DOHH2 (cell line): Measurements from ENCODE around the gene COA3.

Experiments used
- H3F3A ChIP-seq: fragments of 200-600 bp; sonication (generic), shearing (Covaris generic); 2 replicates; pipeline ENCODE4 v1.6.0; 2016; ENCODE audit warnings: antibody characterized with exemption, mild to moderate bottlenecking; ENCODE audit not compliant: control insufficient read depth, insufficient read depth
- H3K27ac ChIP-seq: fragments of 200-600 bp; sonication (generic); 2 replicates; pipeline ENCODE4 v1.5.1; 2014; ENCODE audit warnings: low read depth, mild to moderate bottlenecking, low read length, moderate library complexity
- H3K27me3 ChIP-seq: fragments of 200-600 bp; sonication (generic); 2 replicates; pipeline ENCODE4 v1.6.1; 2014; ENCODE audit warnings: mild to moderate bottlenecking, low read length, mixed read lengths; ENCODE audit not compliant: control insufficient read depth
- H3K36me3 ChIP-seq: fragments of 200-600 bp; sonication (generic); 2 replicates; pipeline ENCODE4 v1.6.1; 2014; ENCODE audit warnings: mild to moderate bottlenecking, low read length, moderate library complexity, mixed read lengths; ENCODE audit not compliant: control insufficient read depth
- H3K4me1 ChIP-seq: fragments of 200-600 bp; sonication (generic); 2 replicates; pipeline ENCODE4 v1.6.1; 2014; ENCODE audit warnings: mild to moderate bottlenecking, low read length, mixed read lengths; ENCODE audit not compliant: control insufficient read depth
- H3K4me2 ChIP-seq: fragments of 200-600 bp; sonication (generic); 2 replicates; pipeline ENCODE4 v1.6.0; 2014; ENCODE audit warnings: mild to moderate bottlenecking, low read length, moderate library complexity
- H3K4me3 ChIP-seq: fragments of 200-600 bp; sonication (generic); 2 replicates; pipeline ENCODE4 v1.5.1; 2014; ENCODE audit warnings: mild to moderate bottlenecking, low read length, mixed read lengths
- H3K79me2 ChIP-seq: fragments of 200-600 bp; sonication (generic); 2 replicates; pipeline ENCODE4 v1.6.1; 2014; ENCODE audit warnings: mild to moderate bottlenecking, low read length, mixed read lengths; ENCODE audit not compliant: control insufficient read depth
- H3K9me2 ChIP-seq: fragments of 200-600 bp; sonication (generic); replicated peaks from 2 replicates; pipeline ENCODE4 v1.6.1; 2014; ENCODE audit warnings: mild to moderate bottlenecking, low read length, mixed read lengths; ENCODE audit not compliant: control insufficient read depth
- H3K9me3 ChIP-seq: fragments of 200-600 bp; sonication (generic); 2 replicates; pipeline ENCODE4 v1.6.1; 2014; ENCODE audit warnings: antibody characterized with exemption, low read length, mixed read lengths; ENCODE audit not compliant: control insufficient read depth, insufficient read depth
- H4K20me1 ChIP-seq: fragments of 200-600 bp; sonication (generic); 2 replicates; pipeline ENCODE4 v1.6.0; 2014; ENCODE audit warnings: low read depth, mild to moderate bottlenecking, antibody characterized with exemption, low read length, moderate library complexity; ENCODE audit not compliant: control insufficient read depth, insufficient read depth
- CTCF ChIP-seq: fragments of 200-600 bp; sonication (generic); IDR thresholded peaks from one replicate; pipeline ENCODE4 v1.5.1; 2014; ENCODE audit warnings: antibody characterized with exemption, mild to moderate bottlenecking, low read depth, low read length; ENCODE audit not compliant: poor library complexity, severe bottlenecking
- EZH2phosphoT487 ChIP-seq: fragments of 200-600 bp; sonication (generic); IDR thresholded peaks from 2 replicates; pipeline ENCODE4 v1.6.1; 2017; ENCODE audit warnings: borderline replicate concordance, mild to moderate bottlenecking, antibody characterized with exemption, low read length, moderate library complexity, mixed read lengths

The COA3 gene

GRCh38 chr17:42781639-42782165, 16.8 kb downstream of the COA3 start:
- Histone ChIP-seq H3K27ac (no peak overlapping the region), H4K20me1 (no peaks in the 10 kb centered on the region), H3K9me3 (no peaks in the 10 kb centered on the region), H3K4me3 (no peak overlapping the region), H3K27me3 (peaks cover 45% of the 10 kb centered on the region), H3K4me2 (no peak overlapping the region), H3K79me2 (no peaks in the 10 kb centered on the region), H3K9me2 (no peaks in the 10 kb centered on the region), H3F3A (no peaks in the 10 kb centered on the region; the same call in 1 of the 2 replicates), H3K36me3 (peaks cover 20% of the 10 kb centered on the region), H3K4me1 (no peaks in the 10 kb centered on the region)
- TF ChIP-seq EZH2phosphoT487, result no peak
- no peak for TF ChIP-seq CTCF

GRCh38 chr17:42780851-42781638, 17.5 kb downstream of the COA3 start:
- Histone ChIP-seq H3K9me3 (no peaks in the 10 kb centered on the region), H3K9me2 (no peaks in the 10 kb centered on the region), H3K4me2 (no peak overlapping the region), H4K20me1 (no peaks in the 10 kb centered on the region), H3K4me3 (no peak overlapping the region), H3K4me1 (no peaks in the 10 kb centered on the region), H3K36me3 (peaks cover 24% of the 10 kb centered on the region), H3K27me3 (peaks cover 42% of the 10 kb centered on the region), H3F3A (no peaks in the 10 kb centered on the region; the same call in 1 of the 2 replicates), H3K79me2 (no peaks in the 10 kb centered on the region), H3K27ac (no peak overlapping the region)
- no peak for TF ChIP-seq CTCF
- TF ChIP-seq EZH2phosphoT487, result no peak

- H3K9me3 ChIP-seq, result no peaks in the 10 kb centered on the region
- no peak for TF ChIP-seq EZH2phosphoT487
- TF ChIP-seq CTCF, result no peak
- H3K4me2 ChIP-seq, result no peak within 1 kb of the TSS
- no peaks in the 10 kb centered on the region for H4K20me1 ChIP-seq
- no peaks in the 10 kb centered on the region for H3K4me1 ChIP-seq
- no peak within 1 kb of the TSS for H3K27ac ChIP-seq
- no peaks in the 10 kb centered on the region for H3K9me2 ChIP-seq
- no peaks in the 10 kb centered on the region for H3K79me2 ChIP-seq
- H3K36me3 ChIP-seq, result peaks cover 33% of the 10 kb centered on the region
- peaks cover 38% of the 10 kb centered on the region for H3K27me3 ChIP-seq
- H3F3A ChIP-seq, result no peaks in the 10 kb centered on the region; the same call in 1 of the 2 replicates
- H3K4me3 ChIP-seq, result no peak within 1 kb of the TSS
Measured at GRCh38 chr17:42779936-42780850, 18.3 kb downstream of the COA3 start, which contains the start of gene WNK4. WNK4 (plus strand) TSS chr17:42780610; CDS start chr17:42780699, 89 bp downstream.
